HTERT RPE-1 (cell line): Measurements from ENCODE around the gene TFDP2.
"Not testable (repeated sequence)": the region's sequence is repeated elsewhere in the genome, so short reads cannot be mapped to it uniquely, and the experiment has no call there.

Source experiments
- in situ Hi-C: fragments of 300-500 bp; cut with MboI; formaldehyde crosslinking; loops from 4 replicates; pipeline ENCODE4 v1.14.3; 2020; ENCODE audit warnings: low sequenced_read_pairs

The TFDP2 gene, protein sequence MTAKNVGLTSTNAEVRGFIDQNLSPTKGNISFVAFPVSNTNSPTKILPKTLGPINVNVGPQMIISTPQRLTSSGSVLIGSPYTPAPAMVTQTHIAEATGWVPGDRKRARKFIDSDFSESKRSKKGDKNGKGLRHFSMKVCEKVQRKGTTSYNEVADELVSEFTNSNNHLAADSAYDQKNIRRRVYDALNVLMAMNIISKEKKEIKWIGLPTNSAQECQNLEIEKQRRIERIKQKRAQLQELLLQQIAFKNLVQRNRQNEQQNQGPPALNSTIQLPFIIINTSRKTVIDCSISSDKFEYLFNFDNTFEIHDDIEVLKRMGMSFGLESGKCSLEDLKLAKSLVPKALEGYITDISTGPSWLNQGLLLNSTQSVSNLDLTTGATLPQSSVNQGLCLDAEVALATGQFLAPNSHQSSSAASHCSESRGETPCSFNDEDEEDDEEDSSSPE

DNA sequence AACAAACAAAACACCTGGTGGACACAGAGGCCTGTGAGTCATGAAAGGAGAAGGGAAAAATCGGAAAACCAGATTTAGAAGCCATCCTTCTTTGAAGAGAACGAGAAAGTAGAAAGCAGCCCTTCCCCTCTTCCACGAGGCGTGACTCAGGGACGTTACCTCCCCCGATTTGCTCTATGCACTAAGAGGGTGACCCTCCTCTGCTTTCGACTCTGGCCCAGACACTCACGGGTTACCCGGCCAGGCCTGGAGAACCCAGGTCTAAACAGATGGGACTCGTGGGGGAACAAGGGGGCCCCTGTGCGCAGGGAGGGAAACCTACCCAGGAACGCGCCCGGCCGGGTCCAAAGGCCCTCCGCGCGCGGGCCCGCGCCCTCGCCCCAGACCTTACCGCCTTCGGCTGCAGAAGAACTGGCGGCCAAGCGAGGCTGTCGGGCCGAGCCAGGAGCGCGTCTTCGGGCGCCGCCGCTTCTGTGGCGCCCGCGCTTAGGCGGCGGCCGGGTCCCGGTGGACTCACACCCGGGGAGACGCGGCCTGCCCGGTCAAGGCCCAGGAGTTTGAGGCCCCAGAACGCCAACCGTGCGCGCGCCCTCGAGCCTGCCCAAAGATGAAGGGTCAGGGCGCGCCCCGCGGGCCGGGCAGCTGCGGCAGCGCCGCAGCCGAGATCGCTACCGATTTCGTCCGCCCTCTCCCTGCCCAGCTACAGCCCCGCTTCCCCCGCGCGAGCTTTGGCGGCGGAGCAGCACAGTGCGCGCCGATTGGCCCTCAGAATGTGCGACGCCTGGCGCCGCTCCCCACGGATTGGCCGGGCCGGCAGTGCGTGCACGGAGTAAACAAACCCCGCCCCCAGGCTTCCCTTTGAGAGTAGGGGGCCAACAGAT, at the start of gene TFDP2:
TFDP2 (minus strand) TSS at position 753 of the 881 bp plus-strand sequence. CDS start 47,795 bp downstream, outside the sequence.
- in situ Hi-C loops: no loop called here

DNA sequence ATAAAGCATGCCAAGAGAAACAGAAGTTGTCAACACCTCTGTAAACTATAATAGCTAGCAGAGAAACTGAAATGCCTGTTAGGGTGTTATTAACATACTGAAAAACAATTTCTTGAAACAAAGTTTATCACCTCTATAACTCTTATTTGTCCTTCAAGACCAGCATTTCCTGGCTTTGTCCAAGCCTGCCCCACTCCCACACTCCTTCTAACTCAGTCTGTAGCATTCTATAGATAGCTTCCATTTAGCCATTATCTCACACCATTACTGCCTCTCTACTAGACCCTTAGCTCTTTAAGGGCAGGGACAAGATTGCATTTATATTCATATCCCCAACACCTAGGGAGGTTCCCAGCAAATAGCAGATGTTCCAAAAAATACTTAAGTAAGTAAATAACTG, 39.5 kb upstream of the TFDP2 start:
- in situ Hi-C loops: no loop called here

DNA sequence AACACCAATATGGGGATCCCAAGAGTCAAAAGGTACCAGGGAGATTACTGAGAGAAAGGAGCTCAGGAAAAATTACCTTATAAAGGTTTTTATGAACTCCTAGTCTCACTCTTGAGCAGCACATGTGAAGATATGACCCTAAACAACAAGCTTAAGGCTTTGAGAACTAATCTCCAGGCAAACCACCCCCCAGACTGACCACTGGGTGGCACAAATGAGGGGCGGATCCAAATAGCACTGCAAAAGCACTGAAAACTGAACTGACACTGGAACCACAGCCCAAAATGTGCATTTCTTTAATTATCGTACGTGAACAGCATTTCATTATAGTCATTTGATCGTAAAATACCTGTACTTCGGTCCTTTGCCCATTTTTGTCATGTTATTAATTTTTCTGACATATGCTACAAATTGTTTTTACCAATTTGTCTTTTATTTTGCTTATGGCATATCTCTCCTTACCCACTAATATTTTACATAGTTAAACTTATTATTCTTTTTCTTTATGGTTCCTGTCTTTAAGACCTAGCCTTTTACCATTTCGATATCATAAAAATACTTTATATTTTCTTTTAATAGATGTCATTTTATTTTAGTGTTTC, 31.5 kb upstream of the TFDP2 start:
- in situ Hi-C loops: no loop called here

DNA sequence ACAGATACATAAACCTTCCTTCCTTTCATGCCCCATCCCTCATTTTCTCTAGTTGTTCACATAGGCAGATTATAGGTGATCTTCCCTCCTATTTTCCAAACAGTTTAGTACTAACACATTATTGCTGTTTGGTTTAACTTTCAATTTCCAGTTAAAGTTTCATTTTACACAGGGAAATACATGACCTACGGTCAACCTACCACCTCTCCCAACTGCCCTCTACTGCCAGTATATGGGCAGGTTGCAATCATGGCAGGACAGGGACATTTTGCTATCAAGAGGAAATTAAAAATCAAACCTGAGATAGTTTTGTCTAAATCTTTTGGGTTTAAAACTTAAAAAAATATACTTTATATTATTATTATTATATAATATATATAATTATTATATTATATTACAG, 26.1 kb upstream of the TFDP2 start:
- in situ Hi-C loops: no loop called here

DNA sequence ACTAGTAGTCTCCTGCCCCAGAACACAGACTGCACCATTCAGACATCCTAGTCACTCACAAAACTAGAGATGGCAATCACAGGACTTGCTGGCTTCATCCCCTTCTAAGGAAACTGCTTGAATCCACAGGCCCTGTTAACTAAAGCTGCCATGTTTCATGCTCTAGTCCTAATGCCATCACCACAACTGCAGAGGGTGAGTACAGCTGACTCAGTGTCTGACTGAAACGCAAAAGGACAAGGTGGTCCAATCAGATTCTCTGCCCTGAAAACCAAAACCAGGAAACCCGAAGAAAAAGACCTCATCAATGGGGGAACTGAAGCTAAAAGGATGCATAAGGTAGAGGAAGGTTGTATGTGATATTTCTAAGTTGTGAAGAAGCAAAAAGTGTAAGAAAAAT, 25.2 kb upstream of the TFDP2 start:
- in situ Hi-C loops: no loop called here

- in situ Hi-C loops: no loop called here
These were observed 19.2 kb upstream of the TFDP2 start for GRCh38 chr3:142168514-142168913.

DNA sequence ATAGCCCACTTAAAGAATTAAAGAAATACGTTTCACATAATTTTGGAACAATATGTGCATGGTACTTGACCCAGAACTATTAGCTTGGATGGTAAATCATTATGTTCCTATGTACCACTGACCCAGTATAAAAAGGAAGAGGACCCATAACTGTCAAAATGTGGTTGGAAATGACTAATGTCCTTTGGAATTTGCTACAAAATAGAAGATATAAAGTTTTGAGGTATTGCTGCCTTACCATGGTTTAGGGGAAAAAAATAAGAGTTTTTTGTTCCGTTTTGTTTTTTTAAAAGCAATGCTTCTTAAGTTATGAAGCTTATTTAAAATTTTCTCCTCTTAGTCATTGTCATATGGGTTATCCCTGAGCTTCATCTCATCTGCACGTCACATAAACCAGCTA, 15.8 kb upstream of the TFDP2 start:
- in situ Hi-C loops: no loop called here

- in situ Hi-C loops: no loop called here
These were observed 9.9 kb upstream of the TFDP2 start for GRCh38 chr3:142159083-142159740.

DNA sequence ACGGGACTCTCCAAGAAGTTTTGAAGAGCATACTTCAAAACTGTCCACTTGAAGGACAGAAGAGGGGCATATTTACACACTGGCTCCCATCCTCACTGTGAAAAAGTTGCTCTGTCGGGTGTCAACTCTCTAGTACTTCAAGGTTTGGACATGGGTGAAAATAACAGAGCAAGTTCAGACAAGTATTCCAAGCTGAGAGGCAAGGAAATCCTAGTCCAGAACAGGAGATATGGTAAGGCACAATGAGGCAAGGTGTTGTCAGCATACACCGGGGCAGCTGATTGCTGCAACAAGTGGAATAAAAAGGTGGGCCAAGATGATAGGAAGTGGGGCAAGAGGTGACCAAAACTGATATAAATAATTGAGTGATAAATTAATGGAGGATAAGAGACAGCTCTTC, 4.8 kb upstream of the TFDP2 start:
- in situ Hi-C loops: no loop called here

GRCh38 chr3:142152384-142152783, 3.0 kb upstream of the TFDP2 start:
- in situ Hi-C loops: no loop called here

- in situ Hi-C loops: no loop called here
These were observed 2.5 kb upstream of the TFDP2 start for GRCh38 chr3:142151828-142152227.

GRCh38 chr3:142151240-142151639, 1.9 kb upstream of the TFDP2 start:
- in situ Hi-C loops: no loop called here

DNA sequence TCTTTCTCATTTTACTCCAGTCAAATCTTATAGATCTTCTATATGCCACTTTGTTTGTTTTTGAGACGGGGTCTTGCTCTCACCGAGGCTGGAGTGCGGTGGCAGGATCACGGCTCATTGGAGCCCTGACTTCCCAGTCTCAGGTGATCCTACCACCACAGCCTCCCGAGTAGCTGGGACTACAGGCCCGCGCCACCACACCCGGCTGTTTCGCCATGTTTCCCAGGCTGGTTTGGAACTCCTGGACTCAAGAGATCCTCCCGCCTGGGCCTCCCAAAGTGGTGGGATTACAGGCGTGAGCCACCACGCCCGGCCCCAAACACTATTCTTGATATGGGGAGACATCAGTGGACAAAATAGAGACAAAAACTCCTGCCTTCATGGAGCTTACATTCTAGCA, 927 bp upstream of the TFDP2 start:
- in situ Hi-C loops: no loop called here

DNA sequence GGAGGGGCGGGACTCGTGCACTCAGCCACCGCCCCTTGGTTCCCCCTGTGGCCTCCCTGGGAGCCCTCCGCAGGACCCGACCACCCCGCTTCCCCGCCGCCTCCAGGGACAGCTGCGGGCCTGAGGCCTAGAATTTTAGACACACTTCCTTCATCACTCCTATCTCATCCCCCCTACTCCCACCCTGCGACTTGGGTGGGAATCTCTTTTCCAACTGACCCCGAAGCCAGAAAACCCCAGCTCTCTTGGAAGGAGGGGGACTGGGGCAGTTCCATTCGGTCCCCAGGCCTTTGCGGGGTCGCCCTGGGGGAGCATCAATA, 289 bp upstream of the TFDP2 start:
- in situ Hi-C loops: no loop called here

DNA sequence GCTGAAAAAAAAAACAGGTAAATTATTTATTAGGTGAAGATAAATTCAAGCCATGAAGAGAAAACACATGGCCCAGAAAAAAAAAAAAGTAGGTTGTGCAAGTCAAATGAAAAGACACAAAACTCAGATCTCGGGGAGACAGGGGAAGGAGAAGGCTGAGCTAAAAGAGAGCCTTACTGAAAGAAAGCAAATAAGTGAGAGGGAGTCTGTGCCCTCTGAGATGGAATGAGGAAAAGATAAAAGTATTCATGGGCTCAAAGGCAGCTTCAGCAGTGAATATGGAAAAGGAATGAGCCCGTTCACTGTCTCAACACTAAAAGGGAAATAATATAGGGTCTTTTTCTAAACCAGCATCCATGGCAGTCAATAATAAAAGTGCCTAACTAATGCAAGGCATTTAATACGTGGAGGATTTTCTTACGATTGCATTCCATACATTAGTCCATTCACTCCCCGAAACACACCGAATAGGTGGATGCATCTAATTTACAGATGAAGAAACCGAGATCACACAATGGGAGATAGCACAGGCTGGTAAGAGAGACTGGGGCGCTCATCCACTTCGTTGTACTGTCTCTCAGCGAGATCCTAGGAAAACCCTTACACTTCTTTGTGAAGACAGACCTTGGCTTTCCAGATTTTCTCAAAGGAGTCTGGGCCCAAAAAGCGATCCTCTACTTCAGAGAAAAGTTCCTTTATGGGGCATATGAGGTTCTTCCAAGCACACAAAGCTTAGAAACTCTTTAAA, 1.1 kb downstream of the TFDP2 start:
- in situ Hi-C loops: no loop called here

DNA sequence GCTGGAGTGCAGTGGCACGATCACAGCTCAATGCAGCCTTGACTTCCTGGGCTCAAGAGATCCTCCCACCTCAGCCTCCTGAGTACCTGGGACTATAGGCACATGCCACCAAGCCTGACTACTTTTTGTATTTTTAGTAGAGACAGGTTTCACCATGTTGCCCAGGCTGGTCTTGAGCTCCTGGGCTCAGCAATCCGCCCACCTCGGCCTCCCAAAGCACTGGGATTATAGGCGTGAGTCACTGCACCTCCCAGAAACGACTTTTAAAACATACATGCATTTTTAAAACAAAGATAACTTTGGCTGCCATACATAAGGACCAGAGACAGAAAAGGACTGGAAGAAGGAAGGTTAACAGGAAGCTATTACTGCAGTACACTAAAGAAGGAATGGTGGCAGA, 4.8 kb downstream of the TFDP2 start:
- in situ Hi-C loops: not testable (repeated sequence)

DNA sequence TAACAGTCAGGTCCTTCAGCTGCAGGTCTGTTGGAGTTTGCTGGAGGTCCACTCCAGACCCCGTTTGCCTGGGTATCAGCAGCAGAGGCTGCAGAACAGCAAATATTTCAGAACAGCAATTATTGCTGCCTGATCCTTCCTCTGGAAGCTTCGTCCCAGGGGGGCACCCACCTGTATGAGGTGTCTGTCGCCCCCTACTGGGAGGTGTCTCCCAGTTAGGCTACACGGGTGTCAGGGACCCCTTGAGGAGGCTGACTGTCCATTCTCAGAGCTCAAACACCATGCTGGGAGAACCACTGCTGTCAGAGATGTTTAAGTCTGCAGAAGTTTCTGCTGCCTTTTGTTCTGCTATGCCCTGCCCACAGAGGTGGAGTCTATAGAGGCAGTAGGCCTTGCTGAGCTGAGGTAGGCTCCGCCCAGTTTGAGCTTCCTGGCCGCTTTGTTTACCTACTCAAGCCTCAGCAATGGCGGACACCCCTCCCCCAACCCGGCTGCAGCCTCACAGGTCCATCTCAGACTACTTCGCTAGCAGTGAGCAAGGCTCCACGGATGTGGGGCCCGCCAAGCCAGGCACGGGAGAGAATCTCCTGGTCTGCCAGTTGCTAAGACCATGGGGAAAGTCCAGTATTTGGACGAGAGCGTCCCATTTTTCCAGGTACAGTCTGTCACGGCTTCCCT, 8.6 kb downstream of the TFDP2 start:
- in situ Hi-C loops: not testable (repeated sequence)

GRCh38 chr3:142137089-142137488, 12.3 kb downstream of the TFDP2 start:
- in situ Hi-C loops: not testable (repeated sequence)

- in situ Hi-C loops: no loop called here
These were observed 14.5 kb downstream of the TFDP2 start for GRCh38 chr3:142134799-142135325.
